ENCODE data around the gene TMCO4.

GRCh38 chr1:19757641-19758040, 42.1 kb downstream of the TMCO4 start:
- no peak for TF ChIP-seq CTCF (IDR thresholded peaks at IDR 0.05)
- TF ChIP-seq POLR2A (IDR thresholded peaks at IDR 0.05), result no peak

Measured in right lobe of liver (tissue), 4 donors.